LNCaP clone FGC (cell line): ENCODE measurements around the gene EHMT2.
"Not testable (repeated sequence)": the region's sequence is repeated elsewhere in the genome, so short reads cannot be mapped to it uniquely, and the experiment has no call there.

Experiments used
- DNase-seq: peaks from one replicate; pipeline ENCODE4 v3.0.0-alpha.2; 2011; ENCODE audit warnings: low read depth
- H3K4me3 ChIP-seq: 2 replicates; pipeline ENCODE4 v1.5.1; 2011; ENCODE audit warnings: mild to moderate bottlenecking, low read depth, low read length, control low read depth
- TF ChIP-seq, protein P1 (sequence below): IDR thresholded peaks from 2 replicates; pipeline ENCODE4 v1.5.1; 2012; ENCODE audit warnings: mild to moderate bottlenecking; ENCODE audit not compliant: control insufficient read depth, insufficient read depth; ENCODE audit errors: extremely low read depth

EHMT2 gene

DNA sequence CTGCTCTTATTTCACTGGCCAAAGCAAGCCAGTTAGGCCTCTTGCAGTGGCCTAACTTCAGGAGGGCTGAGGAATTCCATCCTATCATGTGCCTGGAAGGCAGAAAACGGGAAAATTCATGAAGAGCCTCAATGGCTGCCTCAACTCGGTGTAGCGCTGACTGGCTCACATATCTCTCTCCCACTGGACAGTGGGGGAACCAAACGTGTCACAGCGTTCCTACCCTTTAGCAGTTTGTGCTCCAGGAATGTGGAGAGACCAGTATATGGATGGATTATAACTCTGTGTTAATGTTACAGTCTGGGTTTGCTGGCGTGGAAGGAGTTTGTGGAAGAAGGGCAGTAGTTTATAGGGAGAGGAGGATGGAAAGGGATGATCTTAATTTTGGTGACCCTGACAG is 18.3 kb upstream of the EHMT2 start:
- no peak overlapping the region for H3K4me3 ChIP-seq
- no peak for DNase-seq
- TF ChIP-seq, protein P1, sequence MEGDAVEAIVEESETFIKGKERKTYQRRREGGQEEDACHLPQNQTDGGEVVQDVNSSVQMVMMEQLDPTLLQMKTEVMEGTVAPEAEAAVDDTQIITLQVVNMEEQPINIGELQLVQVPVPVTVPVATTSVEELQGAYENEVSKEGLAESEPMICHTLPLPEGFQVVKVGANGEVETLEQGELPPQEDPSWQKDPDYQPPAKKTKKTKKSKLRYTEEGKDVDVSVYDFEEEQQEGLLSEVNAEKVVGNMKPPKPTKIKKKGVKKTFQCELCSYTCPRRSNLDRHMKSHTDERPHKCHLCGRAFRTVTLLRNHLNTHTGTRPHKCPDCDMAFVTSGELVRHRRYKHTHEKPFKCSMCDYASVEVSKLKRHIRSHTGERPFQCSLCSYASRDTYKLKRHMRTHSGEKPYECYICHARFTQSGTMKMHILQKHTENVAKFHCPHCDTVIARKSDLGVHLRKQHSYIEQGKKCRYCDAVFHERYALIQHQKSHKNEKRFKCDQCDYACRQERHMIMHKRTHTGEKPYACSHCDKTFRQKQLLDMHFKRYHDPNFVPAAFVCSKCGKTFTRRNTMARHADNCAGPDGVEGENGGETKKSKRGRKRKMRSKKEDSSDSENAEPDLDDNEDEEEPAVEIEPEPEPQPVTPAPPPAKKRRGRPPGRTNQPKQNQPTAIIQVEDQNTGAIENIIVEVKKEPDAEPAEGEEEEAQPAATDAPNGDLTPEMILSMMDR, result no peak

DNA sequence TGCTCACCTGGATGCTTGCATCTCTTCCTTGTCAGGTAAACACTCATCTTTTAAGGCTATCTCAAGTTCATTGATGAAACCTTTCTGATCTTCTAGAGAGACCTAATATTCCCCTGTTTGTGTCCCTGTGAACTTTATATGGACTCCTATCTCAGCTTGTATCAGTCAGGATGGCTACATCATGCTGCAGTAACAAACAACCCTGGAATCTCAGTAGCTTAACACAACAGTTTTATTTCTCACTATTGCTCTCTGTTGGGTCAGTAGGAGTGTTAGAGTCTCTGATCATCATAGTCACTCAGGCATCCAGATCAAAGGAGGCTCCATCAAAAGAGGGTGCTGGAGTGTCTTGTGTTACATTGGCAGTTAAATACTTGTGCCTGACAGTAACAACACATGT is 17.9 kb upstream of the EHMT2 start:
- TF ChIP-seq, protein P1, result no peak

DNA sequence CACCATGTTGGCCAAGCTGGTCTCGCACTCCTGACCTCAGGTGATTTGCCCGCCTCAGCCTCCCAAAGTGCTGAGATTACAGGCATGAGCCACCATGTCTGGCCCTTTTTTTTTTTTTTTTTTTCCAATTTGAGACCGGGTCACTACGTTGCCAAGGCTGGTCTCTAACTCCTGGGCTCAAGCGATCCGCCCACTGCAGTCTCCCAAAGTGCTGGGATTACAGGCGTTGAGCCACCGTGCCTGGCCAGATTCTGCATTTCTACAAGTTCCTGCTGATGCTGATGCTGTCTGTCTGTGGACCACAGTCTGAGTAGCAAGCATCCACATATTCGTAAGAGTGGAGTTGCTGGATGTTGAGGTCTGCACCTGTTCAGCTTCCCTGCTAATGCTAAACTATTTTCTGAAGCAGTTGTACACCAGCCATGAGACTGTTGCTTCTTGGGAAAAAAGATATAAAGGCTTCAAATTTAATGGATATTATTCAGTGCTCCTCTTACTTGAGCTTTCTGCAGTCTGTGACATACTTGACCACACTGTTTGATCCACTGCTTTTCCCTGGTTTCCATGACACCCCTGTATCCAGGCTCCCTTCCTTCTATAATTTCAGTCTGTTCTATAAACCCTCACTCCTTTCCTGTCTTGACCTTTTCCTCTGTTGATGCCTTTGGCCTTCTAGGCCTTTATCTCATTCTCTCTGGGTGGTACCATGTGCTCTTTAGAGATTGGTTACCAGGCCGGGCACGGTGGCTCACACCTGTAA is 14.5 kb upstream of the EHMT2 start:
- TF ChIP-seq, protein P1, result no peak
- no peak overlapping the region for H3K4me3 ChIP-seq
- no peak for DNase-seq

More for the DNA sequence above, 17.9 kb upstream of the EHMT2 start:
- no peak for DNase-seq
- H3K4me3 ChIP-seq, result no peak overlapping the region

DNA sequence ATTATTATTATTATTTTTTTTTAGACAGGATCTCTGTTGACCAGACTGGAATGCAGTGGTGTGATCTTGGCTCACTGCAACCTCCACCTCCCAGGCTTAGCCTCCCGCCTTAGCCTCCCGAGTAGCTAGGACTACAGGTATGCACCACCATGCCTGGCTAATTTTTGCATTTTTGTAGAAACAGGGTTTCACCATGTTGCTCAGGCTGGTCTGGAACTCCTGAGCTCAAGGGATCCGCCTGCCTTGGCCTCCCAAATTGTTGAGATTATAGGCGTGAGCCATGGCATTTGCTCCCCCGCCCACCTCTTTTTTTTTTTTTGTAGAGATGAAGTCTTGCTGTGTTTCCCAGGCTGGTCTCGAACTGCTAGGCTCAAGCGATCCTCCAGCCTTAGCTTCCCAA is 11.8 kb upstream of the EHMT2 start:
- not testable (repeated sequence) for H3K4me3 ChIP-seq, DNase-seq

DNA sequence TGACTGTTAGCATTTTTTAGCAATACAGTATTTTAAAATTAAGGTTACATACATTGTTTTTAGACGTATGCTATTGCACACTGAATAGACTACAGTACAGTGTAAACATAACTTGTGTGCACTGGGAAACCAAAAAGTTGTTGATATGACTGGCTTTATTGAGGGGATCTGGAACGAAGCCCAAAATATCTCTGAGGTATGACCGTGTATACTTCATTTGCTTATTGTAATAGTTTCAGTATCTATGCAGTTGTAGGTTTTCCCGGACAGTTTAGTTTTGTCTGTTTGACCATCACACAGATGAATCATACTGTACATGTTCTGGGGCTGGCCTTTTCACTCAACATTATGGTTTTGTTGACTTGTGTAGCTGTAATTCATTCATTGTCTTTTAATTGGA is 11.3 kb upstream of the EHMT2 start:
- H3K4me3 ChIP-seq, result no peak overlapping the region
- TF ChIP-seq, protein P1, result no peak
- no peak for DNase-seq

DNA sequence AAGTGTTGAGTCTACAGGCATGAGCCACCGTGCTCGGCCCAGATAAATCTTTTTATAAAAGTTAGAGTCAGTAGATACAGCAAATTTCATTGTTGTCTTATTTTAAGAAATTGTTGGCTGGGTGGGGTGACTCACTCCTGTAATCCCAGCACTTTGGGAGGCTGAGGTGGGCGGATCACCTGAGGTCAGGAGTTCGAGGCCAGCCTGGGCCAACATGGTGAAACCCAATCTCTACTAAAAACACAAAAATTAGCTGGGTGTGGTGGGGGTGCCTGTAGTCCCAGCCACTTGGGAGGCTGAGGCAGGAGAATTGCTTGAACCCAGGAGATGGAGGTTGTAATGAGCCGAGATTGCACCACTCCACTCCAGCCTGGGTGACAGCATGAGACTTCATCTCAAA is 10.8 kb upstream of the EHMT2 start:
- not testable (repeated sequence) for DNase-seq, H3K4me3 ChIP-seq

GRCh38 chr6:31907158-31907813 is 9.8 kb upstream of the EHMT2 start:
- H3K4me3 ChIP-seq, result no peak overlapping the region
- DNase-seq, result no peak

GRCh38 chr6:31906727-31907126 is 9.2 kb upstream of the EHMT2 start:
- DNase-seq, result not testable (repeated sequence)

More at GRCh38 chr6:31907158-31907813, 9.8 kb upstream of the EHMT2 start:
- TF ChIP-seq, protein P1, result no peak

More at GRCh38 chr6:31906727-31907126, 9.2 kb upstream of the EHMT2 start:
- not testable (repeated sequence) for H3K4me3 ChIP-seq
